Gastroesophageal sphincter (tissue), 3 donors: ENCODE results near the gene RASD1.

Source experiments
- CTCF ChIP-seq, 4 experiments: fragments of 200-600 bp in 2 of 4; fragments of 450-650 bp in 2 of 4; sonication (generic) in 1 of 4; IDR thresholded peaks; one replicate each; pipeline ENCODE4 v1.5.1; 2017 to 2019; ENCODE audit warnings: antibody characterized with exemption in 4 of 4, mild to moderate bottlenecking in 2 of 4, moderate library complexity in 2 of 4
- EP300 ChIP-seq: sonication (generic); formaldehyde crosslinking; IDR thresholded peaks from one replicate; pipeline ENCODE4 v1.6.1; 2017; ENCODE audit warnings: antibody characterized with exemption, mild to moderate bottlenecking

DNA sequence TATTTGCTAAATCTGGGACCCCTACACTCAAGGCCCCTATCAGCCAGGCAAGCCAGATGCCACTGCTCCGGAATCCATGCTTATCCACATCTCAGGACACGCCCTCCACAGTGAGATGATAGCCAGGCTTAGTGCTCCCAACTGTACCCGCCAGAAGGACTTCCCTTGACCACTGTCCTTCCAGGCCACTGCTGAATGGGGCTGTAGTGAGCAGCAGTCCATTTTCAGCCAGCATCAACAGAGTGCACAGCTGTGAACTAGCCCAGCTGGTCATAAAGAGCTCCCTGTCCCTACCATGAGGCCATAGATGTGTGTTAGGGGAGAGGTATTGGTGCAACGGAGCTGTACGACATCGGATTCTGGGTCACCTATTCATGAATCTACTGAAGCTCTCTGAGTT, 32.4 kb downstream of the RASD1 start:
- TF ChIP-seq CTCF (IDR thresholded peaks at IDR 0.05) (no peak), EP300 (no peak)
